GM21528 (cell line): Measurements from ENCODE around the gene FHIP1B.
"Not testable (repeated sequence)": the region's sequence is repeated elsewhere in the genome, so short reads cannot be mapped to it uniquely, and the experiment has no call there.

ENCODE experiments used
- ATAC-seq: cut with Tn5 transposase; IDR thresholded peaks from one replicate; pipeline ENCODE4 v1.9.1; 2021; ENCODE audit warnings: mild to moderate bottlenecking, moderate library complexity; ENCODE audit not compliant: unreplicated experiment, low FRiP score

FHIP1B gene

GRCh38 chr11:6234387-6235107 is at the start of gene FHIP1B:
Gene FHIP1B (minus strand): TSS chr11:6234636. CDS start chr11:6224516, 10,120 bp downstream.
- peak; percentile 96 for ATAC-seq

- no peak for ATAC-seq
Measured at GRCh38 chr11:6283453-6284023, 49.1 kb upstream of the FHIP1B start.

- not testable (repeated sequence) for ATAC-seq
Measured at GRCh38 chr11:6280809-6281208, 46.4 kb upstream of the FHIP1B start.

- ATAC-seq, result no peak
Measured at GRCh38 chr11:6273188-6273587, 38.8 kb upstream of the FHIP1B start.

- no peak for ATAC-seq
Measured at GRCh38 chr11:6271598-6271997, 37.2 kb upstream of the FHIP1B start.

GRCh38 chr11:6270584-6271246 is 36.3 kb upstream of the FHIP1B start:
- ATAC-seq, result no peak

GRCh38 chr11:6269994-6270393 is 35.6 kb upstream of the FHIP1B start:
- ATAC-seq, result no peak

GRCh38 chr11:6268820-6269219 is 34.4 kb upstream of the FHIP1B start:
- ATAC-seq, result no peak

- ATAC-seq, result no peak
Measured at GRCh38 chr11:6263662-6264061, 29.2 kb upstream of the FHIP1B start.

- no peak for ATAC-seq
Measured at GRCh38 chr11:6260207-6260726, 25.8 kb upstream of the FHIP1B start.

- no peak for ATAC-seq
Measured at GRCh38 chr11:6258571-6259081, 24.2 kb upstream of the FHIP1B start.

GRCh38 chr11:6258141-6258540 is 23.7 kb upstream of the FHIP1B start:
- ATAC-seq, result no peak

- no peak for ATAC-seq
Measured at GRCh38 chr11:6253197-6253596, 18.8 kb upstream of the FHIP1B start.

GRCh38 chr11:6251990-6252473 is 17.6 kb upstream of the FHIP1B start:
- no peak for ATAC-seq

GRCh38 chr11:6251120-6251733 is 16.8 kb upstream of the FHIP1B start:
- peak; percentile 76 for ATAC-seq

GRCh38 chr11:6249770-6250555 is 15.5 kb upstream of the FHIP1B start:
- no peak for ATAC-seq

GRCh38 chr11:6248897-6249296 is 14.5 kb upstream of the FHIP1B start:
- not testable (repeated sequence) for ATAC-seq

GRCh38 chr11:6248248-6248647 is 13.8 kb upstream of the FHIP1B start:
- no peak for ATAC-seq

- no peak for ATAC-seq
Measured at GRCh38 chr11:6245536-6245935, 11.1 kb upstream of the FHIP1B start.

- ATAC-seq, result no peak
Measured at GRCh38 chr11:6241316-6241715, 6.9 kb upstream of the FHIP1B start.
